ENCODE measurements around the gene PROSER3. TPM values are rescaled to one million over a fixed set of nuclear protein-coding genes. Genes with fewer than 3 reads are reported as not detected.

Gene PROSER3
- total and polyA plus RNA-seq, 2 of the 13 experiments (the other 11 are each of a cell fraction or from before 2014, with no cell fraction given), result 5.1 to 5.7 TPM

- TF ChIP-seq SNAPC4 (CRISPR knock-in tag; IDR thresholded peaks at IDR 0.05) (no peak), ELK4 (CRISPR knock-in tag; IDR thresholded peaks at IDR 0.05; ENCODE audit: borderline replicate concordance) (peak; percentile 61; the same call in 1 of the 2 replicates), MXI1 (IDR thresholded peaks at IDR 0.05; ENCODE audit: borderline replicate concordance, low read depth, low read length) (peak; percentile 87; the same call in 2 of the 3 replicates), ZIK1 (CRISPR knock-in tag; IDR thresholded peaks at IDR 0.05; ENCODE audit: borderline replicate concordance, low read depth) (no peak; the same call in 1 of the 2 replicates), ZNF691 (CRISPR knock-in tag; IDR thresholded peaks at IDR 0.05; ENCODE audit: borderline replicate concordance, low read depth) (0 out of 2 replicates have a peak, but pooled peaks have one; percentile 56), ARID5B (CRISPR knock-in tag; IDR thresholded peaks at IDR 0.05) (no peak), ZNF350 (CRISPR knock-in tag; IDR thresholded peaks at IDR 0.05; ENCODE audit: borderline replicate concordance, low read depth) (no peak), ZNF276 (CRISPR knock-in tag; IDR thresholded peaks at IDR 0.05; ENCODE audit: low read depth) (no peak), SP1 (IDR thresholded peaks at IDR 0.05) (no peak), SP1 (CRISPR knock-in tag; IDR thresholded peaks at IDR 0.05) (peak; percentile 72), HINFP (CRISPR knock-in tag; IDR thresholded peaks at IDR 0.05; ENCODE audit: low read depth) (no peak), ZMYM4 (CRISPR knock-in tag; IDR thresholded peaks at IDR 0.05) (no peak)
Observed at GRCh38 chr19:35757749-35758608, at the start of gene PROSER3 (continued).

All from HepG2 (cell line).